GM18868 (cell line): ENCODE results near the gene FCRL5.

Source experiments
- ATAC-seq: cut with Tn5 transposase; IDR thresholded peaks from one replicate; pipeline ENCODE4 v1.9.1; 2021; ENCODE audit warnings: mild to moderate bottlenecking, moderate library complexity; ENCODE audit not compliant: unreplicated experiment

Gene FCRL5

DNA sequence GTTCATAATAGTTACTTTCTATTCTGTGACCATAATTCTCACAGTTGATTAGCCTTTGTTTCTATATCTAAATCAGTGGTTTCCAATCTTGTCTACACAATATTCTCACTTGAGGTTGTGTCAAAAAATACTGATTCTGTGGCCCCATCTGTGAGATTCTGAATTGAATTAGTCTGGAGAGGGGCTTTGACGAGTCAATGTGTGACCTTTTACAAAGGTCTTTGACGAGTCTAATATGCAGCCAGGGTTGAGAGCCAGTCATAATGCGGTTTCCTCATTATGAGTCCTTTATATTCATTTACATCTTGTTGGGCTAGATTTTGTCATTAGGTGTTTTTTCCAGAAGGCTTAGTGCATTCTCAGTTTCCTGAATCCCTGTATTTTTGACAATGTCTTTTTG, 19.7 kb downstream of the FCRL5 start:
- ATAC-seq, result no peak

DNA sequence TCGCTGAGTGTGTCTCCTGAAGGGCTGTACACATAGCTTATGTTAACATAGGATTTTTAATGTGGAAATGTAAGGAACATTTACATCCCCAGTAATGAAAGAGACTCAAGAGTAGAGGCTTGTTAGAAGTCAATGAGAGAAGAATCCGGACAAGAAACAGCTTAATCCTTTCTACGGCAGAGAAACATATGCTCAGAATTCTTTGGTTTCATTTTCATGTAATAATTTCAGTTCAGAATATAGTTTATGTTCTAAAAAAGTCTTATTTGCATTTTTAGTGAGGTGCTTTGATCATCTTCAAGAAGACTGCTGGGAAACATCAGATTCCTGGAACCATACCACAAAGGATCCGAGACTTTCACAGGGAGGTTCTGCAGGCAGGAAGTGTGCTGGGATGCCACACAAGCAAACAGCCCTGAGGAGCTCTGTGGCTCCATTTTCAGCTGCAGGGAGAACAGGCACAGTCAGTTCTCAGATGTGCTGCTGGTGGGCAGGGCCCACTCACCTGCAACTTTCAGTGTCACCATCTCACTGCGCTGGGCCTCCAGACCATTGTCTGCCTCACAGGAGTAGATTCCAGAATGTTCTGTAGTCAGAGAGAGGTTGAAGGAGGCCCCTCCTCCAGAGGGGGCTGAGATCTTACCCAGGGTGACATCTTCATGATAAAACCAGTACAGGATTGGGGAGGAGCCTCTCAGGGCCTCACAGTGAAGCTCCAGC, 28.4 kb downstream of the FCRL5 start:
- peak; percentile 67 for ATAC-seq

DNA sequence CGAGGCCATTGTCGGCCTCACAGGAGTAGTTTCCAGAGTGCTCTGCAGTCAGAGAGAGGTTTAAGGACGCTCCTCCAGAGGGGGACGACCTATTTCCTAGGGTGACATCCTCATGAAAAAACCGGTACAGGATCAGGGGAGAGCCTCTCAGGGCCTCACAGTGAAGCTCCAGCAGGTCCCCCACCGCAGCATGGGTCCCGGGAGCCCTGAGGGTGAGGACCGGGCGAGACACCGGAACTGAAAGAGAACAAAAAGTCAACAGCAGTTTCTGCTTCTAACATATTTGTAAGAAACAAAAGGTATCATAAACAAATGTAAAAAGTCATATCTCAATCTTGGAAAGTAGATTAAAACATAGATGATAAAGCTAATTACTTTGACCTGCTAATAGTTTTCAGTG, 31.3 kb downstream of the FCRL5 start:
- ATAC-seq, result no peak

DNA sequence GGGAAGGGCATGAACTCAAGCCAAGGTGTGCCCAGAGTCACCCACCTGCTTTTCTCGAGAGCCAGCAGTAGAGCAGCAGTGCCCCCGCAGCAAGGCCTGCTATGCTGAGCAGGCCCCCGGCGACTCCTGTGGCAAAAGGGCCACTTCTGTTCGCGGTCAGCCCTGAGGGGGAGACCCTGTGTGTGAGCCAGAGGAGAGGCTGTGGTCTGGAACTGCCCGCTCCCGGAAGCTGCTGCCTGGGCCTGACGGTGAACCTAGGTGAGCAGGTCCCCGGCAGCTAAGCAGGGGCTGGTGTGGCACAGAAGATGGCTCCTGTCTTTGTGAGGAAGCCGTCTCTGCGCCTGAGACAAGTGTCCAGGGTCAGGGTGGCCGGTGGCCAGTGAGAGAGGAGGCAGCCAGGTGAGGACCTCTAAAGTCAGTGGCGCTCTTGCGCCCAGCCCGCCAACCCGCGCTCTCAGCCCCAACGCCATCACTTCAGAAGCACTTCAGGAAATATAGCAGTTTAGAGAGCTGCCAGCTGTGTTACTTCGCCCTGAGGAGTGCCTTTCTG, 31.9 kb downstream of the FCRL5 start:
- ATAC-seq, result no peak

DNA sequence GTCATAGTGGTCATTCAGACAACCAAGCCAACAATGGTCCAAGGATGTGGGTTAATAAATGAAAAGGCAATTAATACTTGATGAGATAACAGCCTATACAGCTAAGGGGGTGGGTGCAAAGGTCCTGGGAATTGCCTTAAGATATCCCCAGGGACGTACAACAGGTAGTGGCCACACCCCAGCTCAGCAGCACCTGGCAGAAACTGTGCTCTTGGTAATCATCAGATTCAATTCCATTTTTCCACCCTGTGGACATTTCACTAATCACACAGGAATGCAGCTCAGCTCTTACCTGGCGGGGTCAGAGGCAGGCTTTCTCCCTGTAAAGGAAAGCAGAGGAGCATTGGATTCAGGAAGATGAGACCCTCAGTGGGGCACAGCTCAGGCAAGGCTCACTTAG, 32.9 kb downstream of the FCRL5 start:
- no peak for ATAC-seq

DNA sequence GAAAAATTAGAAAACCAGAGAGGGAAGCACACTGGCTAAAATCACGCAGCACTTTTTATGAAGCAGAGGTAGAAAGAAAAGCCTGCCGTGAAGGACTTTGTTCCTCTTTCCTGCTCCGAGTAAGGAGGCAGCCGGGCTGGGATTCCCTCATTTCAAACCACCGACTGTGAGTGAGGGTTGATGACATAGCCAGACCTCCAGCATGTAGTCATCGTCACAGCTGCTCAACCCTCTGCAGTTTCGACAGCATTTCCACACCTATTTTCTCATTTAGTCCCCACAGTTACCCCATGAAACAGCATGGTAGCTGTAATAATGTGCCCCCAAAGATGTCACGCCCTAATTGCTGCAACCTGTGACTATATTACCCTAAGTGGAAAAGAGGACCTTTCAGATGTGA, 35.3 kb downstream of the FCRL5 start:
- no peak for ATAC-seq

DNA sequence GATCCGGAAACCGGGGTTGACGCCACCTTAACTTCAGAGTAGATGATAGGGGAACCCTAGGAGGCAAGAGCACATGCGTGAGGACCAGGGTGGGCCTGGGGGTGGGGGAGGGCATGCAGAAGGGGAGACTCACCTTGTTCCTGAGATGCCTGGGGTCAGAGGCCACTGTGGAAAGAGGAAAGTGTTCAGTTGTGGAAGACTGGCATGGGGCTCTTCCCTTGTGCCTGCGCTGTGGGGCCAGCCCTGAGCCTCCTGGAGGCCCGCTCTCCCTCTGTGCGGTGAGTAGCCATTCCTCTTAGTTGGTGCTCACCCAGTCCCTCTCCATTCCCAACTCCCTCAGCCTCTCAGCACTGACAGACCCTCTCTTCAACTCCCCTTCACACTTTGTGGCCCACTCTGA, 36.6 kb downstream of the FCRL5 start:
- ATAC-seq, result no peak

DNA sequence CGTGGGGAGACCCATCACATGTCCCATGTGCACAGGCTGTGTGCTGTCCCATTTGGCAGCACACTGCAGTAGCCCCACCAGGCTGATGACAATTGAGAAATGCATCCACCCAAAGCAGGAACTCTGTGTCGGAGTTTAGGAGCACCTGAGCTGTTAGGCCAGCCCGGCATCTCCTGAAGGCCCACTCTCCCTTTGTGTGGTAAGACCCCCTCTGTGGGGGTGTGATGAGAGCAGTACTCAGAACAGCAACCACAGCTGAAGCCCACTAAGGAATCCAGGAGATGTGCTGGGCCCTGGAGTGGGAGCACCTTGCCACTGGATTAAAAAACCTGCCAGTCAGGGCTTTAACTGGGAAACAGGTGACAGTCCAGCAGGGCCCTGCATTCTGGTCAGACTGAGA, 37.2 kb downstream of the FCRL5 start:
- ATAC-seq, result no peak

DNA sequence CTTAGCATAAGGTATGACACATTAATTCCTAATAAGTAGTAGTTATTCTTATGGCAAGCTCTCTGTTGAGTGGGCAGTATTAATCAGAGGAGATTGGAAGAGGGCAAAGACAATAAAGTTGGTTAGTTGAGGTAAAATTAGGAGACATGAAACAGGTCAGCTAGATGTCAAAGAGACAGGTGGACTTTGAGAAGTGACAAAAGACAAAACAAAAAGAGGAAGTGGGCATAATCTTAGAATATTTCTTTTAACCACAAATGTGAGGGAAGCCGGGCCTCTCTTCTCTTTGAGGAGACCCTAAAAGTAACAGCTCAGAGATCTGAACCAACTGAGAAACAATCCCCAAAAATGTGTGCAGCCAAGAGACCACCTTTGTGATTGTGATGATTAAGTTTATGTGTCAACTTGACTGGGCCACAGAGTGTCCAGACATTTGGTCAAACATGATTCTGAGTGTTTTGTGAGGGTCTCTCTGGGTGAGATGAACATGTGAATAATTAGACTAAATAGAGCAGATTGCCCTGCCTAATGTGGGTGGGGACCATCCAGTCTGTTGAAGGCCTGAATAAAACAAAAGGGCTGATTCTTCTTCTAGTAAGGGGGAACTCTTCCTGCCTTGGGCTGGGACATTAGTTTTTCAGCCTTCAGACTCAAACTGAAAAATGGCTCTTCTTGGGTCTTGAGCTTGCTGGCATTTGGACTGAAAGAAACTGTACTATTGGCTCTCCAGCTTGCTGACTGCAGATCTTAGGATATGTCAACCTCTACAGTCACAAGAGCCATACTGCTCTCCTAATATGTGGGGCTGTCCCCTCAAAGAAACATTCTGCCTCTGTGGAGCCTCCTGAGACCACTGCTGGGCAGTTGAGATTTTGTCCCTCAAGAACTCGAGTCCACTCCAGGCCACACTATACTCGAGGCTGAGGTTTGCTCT, 40.0 kb downstream of the FCRL5 start:
- ATAC-seq, result peak; percentile 61

DNA sequence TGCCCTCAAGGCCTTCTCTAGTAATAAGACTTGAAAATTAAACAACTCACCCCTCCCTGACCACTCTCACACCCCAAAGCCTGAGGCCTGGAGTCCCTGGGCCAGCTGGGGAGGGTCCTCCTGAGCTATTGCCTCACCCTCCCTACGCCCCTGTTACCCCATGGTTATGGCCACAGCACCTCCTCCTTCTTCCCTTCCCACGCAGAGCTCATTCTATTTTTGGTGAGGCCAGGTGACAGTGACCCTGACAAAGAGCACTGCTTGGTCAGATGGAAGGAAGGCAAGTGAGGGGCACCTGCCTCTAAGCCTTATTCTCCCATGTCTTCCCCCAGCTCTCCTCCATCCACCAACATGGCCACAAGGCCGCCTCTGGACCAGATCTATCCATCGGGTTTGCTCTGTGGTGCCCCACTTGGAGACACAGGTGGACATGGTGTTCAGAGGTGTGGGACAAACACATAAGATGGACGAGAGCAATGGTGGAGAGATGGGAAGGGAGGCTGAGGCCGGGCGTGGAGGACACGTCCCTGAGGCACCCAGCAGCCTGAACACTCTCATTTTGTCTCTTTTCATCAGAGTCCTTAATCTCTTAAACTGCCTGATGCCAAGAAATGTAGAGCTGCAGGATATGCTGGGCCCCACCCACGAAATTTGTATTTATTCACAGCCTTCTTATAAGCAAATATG, 42.6 kb downstream of the FCRL5 start:
- ATAC-seq, result no peak

DNA sequence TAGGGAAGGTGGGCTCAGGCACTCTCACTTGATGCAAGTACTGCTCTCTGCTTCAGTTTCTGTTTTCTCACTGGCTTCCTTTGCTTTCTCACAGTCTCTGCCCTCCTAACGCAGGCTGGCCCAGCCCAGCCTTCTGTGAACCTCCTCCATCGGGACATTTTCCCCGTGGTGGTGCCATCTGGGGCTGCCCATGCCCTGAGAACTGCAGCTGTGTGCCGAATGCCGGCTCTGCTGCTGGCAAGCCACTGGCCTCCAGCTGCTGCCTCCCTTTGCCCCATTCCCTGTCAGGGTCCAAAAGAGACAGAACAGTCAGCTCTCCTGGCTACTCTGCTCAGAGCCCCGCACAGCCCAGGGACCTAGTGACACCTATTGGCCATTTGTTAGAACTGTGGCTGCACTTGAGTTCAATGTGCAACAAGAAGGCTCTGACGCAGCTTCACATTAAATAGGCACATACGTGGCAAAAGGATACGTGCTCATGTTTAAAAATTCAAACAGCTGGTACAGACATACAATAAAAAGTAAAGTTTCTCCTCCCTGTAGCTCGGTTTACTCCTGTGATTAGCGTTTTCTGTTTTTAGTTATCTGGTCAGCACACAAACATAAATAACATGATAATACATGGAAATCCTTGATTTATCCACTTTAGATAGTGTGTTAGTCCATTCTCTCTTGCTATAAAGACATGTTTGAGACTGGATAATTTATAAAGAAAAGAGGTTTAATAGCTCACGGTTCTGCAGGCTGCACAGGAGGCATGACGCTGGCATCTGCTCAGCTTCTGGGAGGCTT, 46.6 kb downstream of the FCRL5 start:
- ATAC-seq, result peak; percentile 95

DNA sequence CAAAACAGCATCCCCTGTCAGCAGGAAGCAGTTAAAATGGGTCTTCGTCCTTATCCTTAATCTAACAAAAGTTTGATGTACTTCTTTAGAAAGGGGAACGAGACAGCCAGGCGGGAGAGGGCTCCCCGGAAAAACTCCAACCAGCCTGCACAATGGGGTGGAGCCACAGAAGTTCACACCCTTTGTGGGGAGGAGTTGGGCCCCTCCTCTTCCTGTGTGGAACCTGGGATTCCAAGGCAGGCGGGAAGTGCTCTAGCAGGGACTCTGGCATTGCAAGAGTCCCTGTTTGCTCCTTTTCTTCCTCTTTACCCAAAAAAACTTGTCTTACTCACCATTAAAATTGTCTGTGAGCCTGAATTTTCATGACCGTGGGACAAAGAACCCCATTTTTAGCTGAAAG, 47.7 kb downstream of the FCRL5 start:
- no peak for ATAC-seq

DNA sequence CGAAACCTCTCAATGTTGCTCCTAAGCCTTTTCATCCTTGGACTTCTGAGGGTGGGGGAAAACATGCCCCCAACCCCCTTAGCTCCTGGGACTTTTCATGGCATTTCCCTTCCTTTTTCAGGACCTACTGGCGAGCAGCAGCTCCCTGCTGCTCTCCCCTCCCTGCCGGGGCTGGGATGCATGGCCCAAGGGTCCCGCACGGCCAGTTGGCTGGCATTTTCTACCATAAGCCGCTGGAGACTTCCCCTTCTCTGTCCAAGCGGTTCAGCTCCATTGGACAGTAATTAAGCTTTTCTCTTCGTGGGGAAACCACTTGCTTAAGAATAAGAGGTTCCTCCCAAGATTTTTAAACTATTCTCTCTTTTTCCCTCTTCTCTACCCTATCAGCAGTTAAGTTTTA, 52.8 kb downstream of the FCRL5 start:
- ATAC-seq, result no peak

DNA sequence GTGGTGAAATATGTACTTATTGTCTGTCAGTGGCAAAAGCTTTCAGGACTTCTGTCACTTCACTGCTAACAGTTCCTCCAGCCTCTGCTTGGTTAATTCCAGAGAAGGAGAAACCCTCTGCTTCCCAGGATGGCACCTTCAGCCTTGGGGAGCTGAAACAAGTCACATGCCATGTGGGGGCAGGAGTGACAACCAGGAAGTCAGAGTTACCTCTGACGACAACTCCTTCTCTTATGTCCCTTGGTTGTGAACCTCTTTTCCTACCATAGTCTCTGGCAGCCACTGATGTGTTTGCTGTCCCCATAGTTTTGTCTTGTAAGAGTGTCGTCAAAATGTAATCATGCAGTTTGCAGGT, 53.6 kb downstream of the FCRL5 start:
- ATAC-seq, result no peak

DNA sequence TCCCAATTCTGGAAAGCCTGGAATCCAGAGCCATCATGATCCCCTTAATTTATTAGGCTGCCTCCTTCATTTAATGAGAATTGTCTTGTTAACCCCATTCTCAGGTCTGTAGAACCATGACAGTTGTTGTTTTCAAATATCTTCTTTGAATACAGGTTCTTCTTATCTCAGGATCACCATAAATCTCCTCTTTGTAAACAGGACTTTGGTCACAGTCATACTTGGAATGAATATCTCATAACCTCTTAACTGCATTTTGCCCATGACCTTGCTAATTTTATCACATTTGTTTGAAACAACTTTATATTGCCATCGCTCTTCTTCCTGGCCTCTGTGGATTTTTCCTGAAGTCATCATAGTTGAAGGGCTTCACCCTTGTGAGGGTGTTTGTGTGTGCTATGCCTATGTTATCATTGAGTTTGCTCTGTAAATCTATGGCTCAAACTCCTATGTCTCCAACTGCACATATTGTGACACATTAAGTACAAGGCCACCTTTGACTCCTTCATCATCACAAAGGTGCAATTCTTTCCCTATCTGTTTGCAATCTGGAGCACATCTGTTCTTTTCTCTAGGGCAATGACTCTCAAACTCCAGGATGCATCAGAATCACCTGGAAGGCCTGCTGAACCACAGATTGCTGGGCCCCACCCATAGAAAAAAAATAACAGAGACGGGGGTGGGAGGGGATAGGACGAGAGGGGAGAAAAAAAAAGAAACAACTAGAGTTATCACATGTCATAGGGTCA, 54.2 kb downstream of the FCRL5 start:
- no peak for ATAC-seq

DNA sequence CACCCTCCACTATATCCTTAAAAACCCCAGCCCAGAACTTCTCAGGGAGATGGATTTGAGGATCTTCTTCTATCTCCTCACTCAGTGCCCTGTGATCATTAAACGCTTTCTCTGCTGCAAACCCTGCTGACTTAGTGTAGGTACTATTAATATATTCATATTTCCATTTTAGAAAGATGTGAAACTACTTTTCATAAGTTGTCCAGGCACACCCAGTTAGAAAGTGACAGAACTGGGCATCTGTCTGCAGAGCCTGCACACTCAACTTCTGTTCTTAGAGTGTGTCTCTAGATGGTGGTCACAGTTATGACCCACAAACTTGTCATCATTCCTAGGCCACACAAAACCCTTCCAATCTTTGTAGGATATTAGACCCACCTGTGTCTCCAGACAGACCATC, 55.0 kb downstream of the FCRL5 start:
- no peak for ATAC-seq

DNA sequence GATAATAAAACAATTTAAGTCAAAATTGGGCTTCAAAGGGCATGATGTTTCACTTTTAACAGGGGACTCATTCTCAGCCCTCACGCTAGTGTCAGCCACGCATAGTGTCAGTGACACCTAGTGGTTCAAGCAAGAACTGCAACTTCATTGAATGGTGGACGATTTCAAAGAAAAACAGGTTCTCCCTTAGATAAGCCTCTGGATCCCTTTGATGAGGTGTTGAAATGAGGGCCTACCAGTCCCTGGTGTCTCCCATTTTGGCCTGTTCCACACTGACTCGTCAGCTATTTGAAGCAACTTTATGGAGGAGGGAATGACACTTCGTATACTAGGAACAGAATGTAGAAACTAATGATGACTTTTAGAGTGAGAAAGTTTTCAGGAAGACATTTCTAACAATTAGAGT, 56.2 kb downstream of the FCRL5 start:
- no peak for ATAC-seq

DNA sequence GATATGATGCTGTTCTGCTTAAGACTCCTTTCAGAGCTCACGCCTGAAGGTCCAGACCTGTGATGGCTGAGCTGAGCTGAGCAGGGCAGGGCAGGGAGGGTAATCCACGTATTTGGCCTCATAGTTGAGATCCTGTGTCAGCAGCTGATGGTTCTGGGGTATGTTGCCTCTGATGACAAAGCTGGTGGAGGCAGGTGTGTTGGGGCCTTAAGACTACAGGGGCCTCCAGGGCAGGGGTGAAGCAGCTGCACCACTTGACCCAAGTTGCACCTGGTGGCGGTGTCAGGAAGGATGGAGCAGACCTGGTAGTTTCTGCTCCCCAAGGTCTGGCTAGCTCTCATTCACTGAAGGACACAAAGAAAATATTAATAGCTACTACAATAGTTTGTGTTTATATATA, 57.0 kb downstream of the FCRL5 start:
- ATAC-seq, result no peak

DNA sequence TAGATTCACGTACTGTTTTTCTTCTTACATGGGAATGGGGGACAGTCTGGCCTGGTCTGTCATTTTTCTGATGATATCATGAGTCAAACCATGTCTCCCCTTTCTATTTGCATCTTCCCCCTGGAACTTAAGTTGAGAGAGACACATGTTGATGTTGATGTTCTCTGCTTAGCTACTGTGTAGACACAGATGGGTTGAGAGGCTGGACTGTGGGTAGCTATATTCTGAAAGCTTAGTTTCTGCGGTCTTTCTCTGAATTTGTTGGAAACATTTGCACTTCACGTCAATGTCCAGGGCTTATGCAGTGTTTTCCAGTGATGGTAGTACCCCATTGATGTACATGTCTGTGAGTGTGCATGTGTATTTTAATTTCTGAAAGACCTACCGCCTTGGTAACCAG, 58.2 kb downstream of the FCRL5 start:
- no peak for ATAC-seq
